Activated T-cell treated with anti-CD3 and anti-CD28 coated beads for 1 hour (primary cell): ENCODE results near the gene CLDN6.

Experiments
- DNase-seq: peaks from one replicate; pipeline ENCODE4 v3.0.0-alpha.2; 2020; ENCODE audit warnings: low read depth

CLDN6 gene

GRCh38 chr16:3051494-3051893, 33.5 kb upstream of the CLDN6 start:
- no peak for DNase-seq

DNA sequence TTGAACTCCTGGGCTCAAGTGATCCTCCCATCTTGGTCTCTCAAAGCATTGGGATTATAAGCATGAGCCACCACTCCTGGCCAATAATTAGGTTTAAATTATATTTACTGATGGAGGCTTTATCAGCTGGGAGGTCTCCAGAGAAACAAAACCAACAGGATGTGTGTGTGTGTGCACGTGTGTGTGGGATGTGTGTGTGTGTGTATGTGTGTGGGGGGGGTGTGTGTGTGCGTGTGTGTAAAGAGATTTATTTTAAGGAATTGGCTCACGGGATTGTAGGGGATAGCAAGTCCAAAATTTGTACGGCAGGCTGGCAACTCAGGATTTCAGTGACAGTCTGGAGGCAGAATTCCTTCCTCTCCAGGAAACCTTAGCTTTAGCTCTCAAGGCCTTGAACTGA, 33.0 kb upstream of the CLDN6 start:
- no peak for DNase-seq

DNA sequence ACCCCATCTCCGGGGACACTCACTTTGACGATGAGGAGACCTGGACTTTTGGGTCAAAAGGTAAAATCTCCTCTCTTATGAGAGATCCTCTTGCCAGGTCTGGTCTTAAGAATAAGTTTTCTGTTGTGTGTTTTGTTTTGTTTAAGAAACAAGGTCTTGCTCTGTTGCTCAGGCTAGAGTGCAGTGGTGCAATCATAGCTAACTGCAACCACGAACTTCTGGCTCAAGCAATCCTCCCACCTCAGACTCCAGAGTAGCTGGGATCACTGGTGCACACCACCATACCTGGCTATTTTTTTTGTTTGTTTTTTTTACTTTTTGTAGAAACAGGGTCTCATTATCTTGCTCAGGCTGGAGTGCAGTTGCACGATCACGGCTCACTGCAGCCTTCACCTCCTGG, 32.5 kb upstream of the CLDN6 start:
- DNase-seq = no peak

- no peak for DNase-seq
Measured at GRCh38 chr16:3049921-3050481, 32.0 kb upstream of the CLDN6 start.

- no peak for DNase-seq
Measured at GRCh38 chr16:3047387-3047720, 29.4 kb upstream of the CLDN6 start.

- DNase-seq = no peak
Measured at GRCh38 chr16:3046641-3047386, 28.8 kb upstream of the CLDN6 start.

- no peak for DNase-seq
Measured at GRCh38 chr16:3045758-3046640, 28.0 kb upstream of the CLDN6 start, which contains the start of gene MMP25. MMP25 (plus strand) TSS chr16:3046561; CDS start chr16:3046918, 357 bp downstream.

DNA sequence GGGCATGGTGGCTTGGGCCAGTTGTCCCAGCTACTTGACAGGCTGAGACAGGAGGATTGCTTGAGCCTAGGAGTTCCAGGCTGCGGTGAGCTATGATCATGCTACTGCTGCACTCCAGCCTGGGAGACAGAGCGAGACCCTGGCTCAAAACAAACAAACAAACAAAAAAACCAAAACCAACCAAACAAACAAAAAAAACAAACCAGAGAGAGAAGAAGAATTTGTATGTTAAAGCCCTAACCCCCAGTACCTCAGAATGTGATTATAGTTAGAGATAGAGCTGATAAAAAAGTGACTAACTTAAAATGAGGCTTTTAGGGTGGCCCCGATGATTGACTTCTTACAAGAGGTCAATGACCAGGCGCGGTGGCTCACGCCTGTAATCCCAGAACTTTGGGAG, 26.7 kb upstream of the CLDN6 start:
- DNase-seq = no peak

DNA sequence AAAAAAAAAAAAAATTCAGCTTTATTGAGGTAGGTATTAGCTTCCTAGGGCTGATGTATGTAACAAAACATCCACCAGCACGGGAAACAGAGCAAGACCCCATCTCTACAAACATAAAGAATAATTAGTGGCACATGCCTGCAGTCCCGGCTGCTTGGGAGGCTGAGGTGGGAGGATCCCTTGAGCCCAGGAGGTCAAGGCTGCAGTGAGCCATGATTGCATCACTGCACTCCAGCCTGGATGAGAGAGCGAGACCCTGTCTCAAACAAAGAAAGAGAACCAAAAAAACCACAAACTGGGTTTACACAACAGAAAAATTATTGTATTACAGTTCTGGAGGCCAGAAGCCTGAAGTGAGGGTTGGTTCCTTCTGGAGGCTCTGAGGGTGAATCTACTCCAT, 24.4 kb upstream of the CLDN6 start:
- DNase-seq = no peak

GRCh38 chr16:3038896-3039295, 20.9 kb upstream of the CLDN6 start:
- DNase-seq = no peak

DNA sequence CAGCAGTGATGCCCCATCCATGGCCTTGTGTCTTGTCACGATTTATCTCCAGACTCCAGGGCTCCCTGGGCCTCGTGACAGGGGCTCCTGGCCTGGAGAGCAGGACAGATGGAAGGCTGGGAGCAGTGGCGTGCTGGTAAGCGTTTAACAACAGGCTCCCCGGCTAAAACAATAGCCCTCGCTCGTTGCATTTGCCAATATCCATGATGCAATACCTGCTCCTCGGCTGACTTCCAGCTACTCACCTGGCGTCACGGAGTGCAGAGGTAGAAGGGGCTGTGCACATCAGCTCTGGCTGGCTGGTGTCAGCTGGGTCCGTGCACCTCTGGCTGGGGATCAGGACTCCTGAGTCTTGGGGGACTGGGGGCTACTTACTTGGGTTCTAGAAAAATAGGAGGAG, 20.3 kb upstream of the CLDN6 start:
- DNase-seq = no peak

DNA sequence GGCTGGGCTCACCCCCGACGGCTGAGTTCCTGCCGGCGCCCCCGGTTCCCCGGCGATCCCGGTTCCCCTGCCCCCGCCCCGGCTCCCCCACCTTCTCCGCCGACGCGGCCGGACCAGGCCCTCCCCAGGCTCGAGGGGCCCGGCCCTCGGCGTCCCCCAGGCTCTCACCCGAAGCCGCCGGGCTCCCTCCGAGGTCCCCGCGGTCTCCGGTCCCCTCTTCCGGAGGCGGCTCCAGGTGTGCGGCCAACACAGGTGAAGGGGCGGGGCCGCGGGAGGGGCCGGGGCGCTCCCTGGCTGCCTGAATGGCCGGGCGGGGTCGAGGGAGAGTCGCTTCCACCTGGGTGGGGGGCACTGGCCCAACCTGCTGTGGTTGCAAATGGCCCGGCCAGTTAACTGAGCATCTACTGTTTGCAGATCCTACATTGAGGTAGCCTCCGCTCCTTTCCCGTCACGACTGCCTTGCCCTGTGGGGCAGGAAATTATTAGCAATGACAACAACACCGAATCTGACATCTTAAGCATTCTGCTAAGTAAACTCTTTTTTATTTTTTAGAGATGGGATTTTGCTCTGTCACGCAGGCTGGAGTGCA, 18.8 kb upstream of the CLDN6 start, which contains the start of gene BICDL2:
Gene BICDL2, minus strand, starts transcription at position 219 of the 590 bp plus-strand sequence. CDS start 1,448 bp downstream, outside the sequence.
- no peak for DNase-seq

- DNase-seq = no peak
Measured at GRCh38 chr16:3035972-3036725, 18.2 kb upstream of the CLDN6 start.

- DNase-seq = no peak
Measured at GRCh38 chr16:3035289-3035971, 17.4 kb upstream of the CLDN6 start.

GRCh38 chr16:3032624-3033023, 14.6 kb upstream of the CLDN6 start:
- DNase-seq = no peak

DNA sequence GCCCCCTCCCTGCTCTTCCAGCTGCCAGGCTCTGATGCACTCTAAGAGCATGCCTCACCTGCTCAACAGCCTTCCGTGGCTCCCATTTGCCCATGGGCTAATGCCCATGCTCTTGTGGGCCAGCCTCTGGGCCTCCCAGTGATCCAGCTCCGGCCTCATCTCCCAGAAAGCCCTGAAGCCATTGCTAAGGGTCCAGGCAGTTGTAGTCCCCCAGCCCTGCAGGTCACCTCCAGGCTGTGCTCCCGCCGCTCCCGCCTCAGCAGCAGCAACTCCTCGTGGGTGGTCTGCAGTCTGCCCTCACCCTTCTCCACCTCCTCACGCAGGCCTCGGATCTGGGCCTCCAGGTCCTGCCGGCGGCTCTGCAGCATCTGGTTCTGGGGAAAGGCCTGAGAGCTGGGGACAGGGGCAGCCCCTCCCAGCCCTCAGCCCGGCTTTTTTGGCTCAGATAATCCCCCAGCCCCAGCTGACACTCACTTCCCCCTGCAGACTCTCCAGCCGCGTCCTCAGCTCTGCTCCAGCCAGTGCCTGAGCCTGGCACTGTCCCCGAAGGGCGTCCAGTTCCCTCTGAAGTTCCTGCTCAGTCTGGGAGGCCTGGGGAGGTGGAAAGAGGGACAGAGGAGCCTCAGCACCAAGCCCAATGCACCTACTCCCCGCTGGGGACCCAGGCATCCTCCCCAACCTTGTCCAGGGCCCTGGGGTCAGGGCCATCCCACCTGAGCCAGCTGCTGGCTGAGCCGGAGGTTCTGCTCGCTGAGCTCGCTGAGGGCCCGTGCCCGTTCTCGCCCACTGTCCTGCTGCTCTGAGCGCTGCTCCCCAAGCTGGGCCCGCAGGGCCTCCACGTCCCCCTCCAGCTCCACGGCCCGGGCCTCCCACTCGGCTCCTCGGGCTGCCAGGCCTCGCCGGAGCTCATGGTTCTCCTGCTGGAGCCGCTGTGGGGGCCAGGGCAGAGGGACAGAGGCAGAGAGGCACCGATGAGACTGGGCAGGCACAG, 12.5 kb upstream of the CLDN6 start:
- no peak for DNase-seq

- DNase-seq = no peak
Measured at GRCh38 chr16:3029491-3030221, 11.7 kb upstream of the CLDN6 start.

DNA sequence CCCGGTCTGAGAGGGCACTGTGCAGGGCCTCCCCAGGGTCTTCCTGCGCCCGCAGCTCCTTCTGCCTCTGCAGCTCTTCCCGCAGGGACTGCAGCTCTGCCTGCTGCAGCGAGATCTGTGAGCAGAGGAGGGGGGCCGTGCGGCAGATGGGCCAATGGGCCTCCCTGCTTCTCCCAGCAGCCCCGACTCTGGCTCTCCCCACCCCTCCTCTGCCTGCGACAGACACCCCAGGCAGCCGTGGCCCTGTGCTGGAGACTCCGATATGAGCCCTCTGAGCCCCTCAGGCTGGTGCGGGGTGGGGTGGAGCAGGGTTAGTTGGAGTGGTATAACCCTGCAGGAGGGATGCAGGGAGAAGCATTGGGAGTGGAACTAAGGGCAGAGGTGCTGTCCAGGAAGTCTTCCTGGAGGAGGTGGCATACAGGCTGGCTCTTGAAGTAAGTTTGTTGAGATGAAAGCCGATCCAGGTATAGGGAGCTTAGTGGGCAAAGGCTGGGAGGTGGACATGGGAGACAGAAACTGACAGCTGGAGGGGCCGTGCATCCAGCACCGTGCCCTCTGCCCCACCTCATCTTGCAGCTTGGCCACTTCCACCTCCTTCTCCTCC, 10.8 kb upstream of the CLDN6 start:
- no peak for DNase-seq
